ENCODE measurements around the gene RD3L.
"Not testable (repeated sequence)": the region's sequence is repeated elsewhere in the genome, so short reads cannot be mapped to it uniquely, and the experiment has no call there.

The RD3L gene
- total RNA-seq, result 0 reads per million in 9 experiments

- H3K4me1 Mint-ChIP-seq (ENCODE audit: low read depth in 2 of 2), result no peaks in the 10 kb centered on the region
- H3K27ac Mint-ChIP-seq, result no peak within 1 kb of the TSS
- ATAC-seq (replicated peaks) (no peak), DNase-seq (no peak)
- no peaks in the 10 kb centered on the region for H3K9me3 Mint-ChIP-seq
- no peaks in the 10 kb centered on the region for H3K36me3 Mint-ChIP-seq (ENCODE audit: insufficient read depth)
- peaks cover 63 to 77% of the 10 kb centered on the region in 2 donors for H3K27me3 Mint-ChIP-seq
- no peak within 1 kb of the TSS for H3K4me3 Mint-ChIP-seq
These were observed at the start of gene RD3L for GRCh38 chr14:103941973-103942736. TSS of gene RD3L (minus strand) at chr14:103942529. CDS start at chr14:103941695, 834 bp downstream.

- no peaks in the 10 kb centered on the region for H3K4me1 Mint-ChIP-seq (ENCODE audit: low read depth in 2 of 2)
- ATAC-seq (replicated peaks), result no peak
- H3K4me3 Mint-ChIP-seq, result no peak overlapping the region
- H3K9me3 Mint-ChIP-seq, result peaks cover 3 to 7% of the 10 kb centered on the region in 2 donors
- H3K36me3 Mint-ChIP-seq (ENCODE audit: insufficient read depth), result no peaks in the 10 kb centered on the region
- H3K27ac Mint-ChIP-seq, result no peak overlapping the region
- no peak for DNase-seq
- peaks cover 50 to 56% of the 10 kb centered on the region in 2 donors for H3K27me3 Mint-ChIP-seq
These were observed 47.6 kb upstream of the RD3L start for GRCh38 chr14:103989964-103990363.

GRCh38 chr14:103989034-103989433 lies 46.7 kb upstream of the RD3L start:
- Mint-ChIP-seq H3K27ac (no peak overlapping the region), H3K4me1 (ENCODE audit: low read depth in 2 of 2) (no peaks in the 10 kb centered on the region), H3K4me3 (no peak overlapping the region), H3K9me3 (peaks cover 3 to 7% of the 10 kb centered on the region in 2 donors), H3K36me3 (ENCODE audit: insufficient read depth) (no peaks in the 10 kb centered on the region), H3K27me3 (peaks cover 51 to 59% of the 10 kb centered on the region in 2 donors)
- DNase-seq (no peak), ATAC-seq (replicated peaks) (no peak)

- H3K9me3 Mint-ChIP-seq, result peaks cover 0 to 3% of the 10 kb centered on the region in 2 donors
- peaks cover 29 to 49% of the 10 kb centered on the region in 2 donors for H3K27me3 Mint-ChIP-seq
- H3K4me1 Mint-ChIP-seq (ENCODE audit: low read depth in 2 of 2), result no peaks in the 10 kb centered on the region
- H3K27ac Mint-ChIP-seq, result no peak overlapping the region
- no peak overlapping the region for H3K4me3 Mint-ChIP-seq
- peaks cover 3% of the 10 kb centered on the region for H3K36me3 Mint-ChIP-seq (ENCODE audit: insufficient read depth)
- ATAC-seq (replicated peaks), result no peak
- DNase-seq, result no peak
These were observed 41.9 kb upstream of the RD3L start for GRCh38 chr14:103984196-103984595.

GRCh38 chr14:103980623-103981238 lies 38.4 kb upstream of the RD3L start:
- DNase-seq, result not testable (repeated sequence)

GRCh38 chr14:103974575-103974974 lies 32.2 kb upstream of the RD3L start:
- no peak overlapping the region for H3K4me3 Mint-ChIP-seq
- no peaks in the 10 kb centered on the region for H3K4me1 Mint-ChIP-seq (ENCODE audit: low read depth in 2 of 2)
- no peak overlapping the region for H3K27ac Mint-ChIP-seq
- DNase-seq (no peak), ATAC-seq (replicated peaks) (no peak)
- peaks cover 3% of the 10 kb centered on the region for H3K36me3 Mint-ChIP-seq (ENCODE audit: insufficient read depth)
- no peaks in the 10 kb centered on the region for H3K9me3 Mint-ChIP-seq
- H3K27me3 Mint-ChIP-seq, result peaks cover 12 to 37% of the 10 kb centered on the region in 2 donors

More at GRCh38 chr14:103980623-103981238, 38.4 kb upstream of the RD3L start:
- H3K27me3 Mint-ChIP-seq, result peaks cover 16 to 40% of the 10 kb centered on the region in 2 donors
- H3K9me3 Mint-ChIP-seq; H3K36me3 Mint-ChIP-seq (ENCODE audit: insufficient read depth); H3K4me3 Mint-ChIP-seq; ATAC-seq (replicated peaks); H3K4me1 Mint-ChIP-seq (ENCODE audit: low read depth in 2 of 2); H3K27ac Mint-ChIP-seq: not testable (repeated sequence)

GRCh38 chr14:103973354-103973753 lies 31.0 kb upstream of the RD3L start:
- ATAC-seq (replicated peaks), result no peak
- Mint-ChIP-seq H3K27me3 (peaks cover 12 to 34% of the 10 kb centered on the region in 2 donors), H3K9me3 (no peaks in the 10 kb centered on the region), H3K4me3 (no peak overlapping the region), H3K27ac (no peak overlapping the region), H3K36me3 (ENCODE audit: insufficient read depth) (peaks cover 3% of the 10 kb centered on the region), H3K4me1 (ENCODE audit: low read depth in 2 of 2) (no peaks in the 10 kb centered on the region)
- no peak for DNase-seq

GRCh38 chr14:103969961-103970360 lies 27.6 kb upstream of the RD3L start:
- H3K36me3 Mint-ChIP-seq (ENCODE audit: insufficient read depth), result no peaks in the 10 kb centered on the region
- DNase-seq (no peak), ATAC-seq (replicated peaks) (no peak)
- no peaks in the 10 kb centered on the region for H3K4me1 Mint-ChIP-seq (ENCODE audit: low read depth in 2 of 2)
- H3K27me3 Mint-ChIP-seq, result peaks cover 15 to 44% of the 10 kb centered on the region in 2 donors
- no peak overlapping the region for H3K27ac Mint-ChIP-seq
- H3K4me3 Mint-ChIP-seq, result no peak overlapping the region
- no peaks in the 10 kb centered on the region for H3K9me3 Mint-ChIP-seq

GRCh38 chr14:103966631-103967030 lies 24.3 kb upstream of the RD3L start:
- no peak for DNase-seq
- H3K9me3 Mint-ChIP-seq, result no peaks in the 10 kb centered on the region
- H3K4me1 Mint-ChIP-seq (ENCODE audit: low read depth in 2 of 2), result no peaks in the 10 kb centered on the region
- ATAC-seq (replicated peaks), result no peak
- no peak overlapping the region for H3K4me3 Mint-ChIP-seq
- no peaks in the 10 kb centered on the region for H3K36me3 Mint-ChIP-seq (ENCODE audit: insufficient read depth)
- H3K27ac Mint-ChIP-seq, result no peak overlapping the region
- H3K27me3 Mint-ChIP-seq, result peaks cover 27 to 40% of the 10 kb centered on the region in 2 donors

- DNase-seq (no peak), ATAC-seq (replicated peaks) (no peak)
- no peaks in the 10 kb centered on the region for H3K9me3 Mint-ChIP-seq
- H3K4me3 Mint-ChIP-seq, result no peak overlapping the region
- H3K36me3 Mint-ChIP-seq (ENCODE audit: insufficient read depth), result no peaks in the 10 kb centered on the region
- peaks cover 16 to 22% of the 10 kb centered on the region in 2 donors for H3K27me3 Mint-ChIP-seq
- no peak overlapping the region for H3K27ac Mint-ChIP-seq
- H3K4me1 Mint-ChIP-seq (ENCODE audit: low read depth in 2 of 2), result no peaks in the 10 kb centered on the region
These were observed 19.7 kb upstream of the RD3L start for GRCh38 chr14:103961928-103962578.

- DNase-seq, result no peak
- H3K4me1 Mint-ChIP-seq (ENCODE audit: low read depth in 2 of 2), result no peaks in the 10 kb centered on the region
- H3K36me3 Mint-ChIP-seq (ENCODE audit: insufficient read depth), result no peaks in the 10 kb centered on the region
- H3K9me3 Mint-ChIP-seq, result no peaks in the 10 kb centered on the region
- no peak overlapping the region for H3K4me3 Mint-ChIP-seq
- peaks cover 8 to 15% of the 10 kb centered on the region in 2 donors for H3K27me3 Mint-ChIP-seq
- no peak overlapping the region for H3K27ac Mint-ChIP-seq
- no peak for ATAC-seq (replicated peaks)
These were observed 18.2 kb upstream of the RD3L start for GRCh38 chr14:103960457-103961055.

- Mint-ChIP-seq H3K9me3 (no peaks in the 10 kb centered on the region), H3K36me3 (ENCODE audit: insufficient read depth) (no peaks in the 10 kb centered on the region), H3K27me3 (peaks cover 60 to 61% of the 10 kb centered on the region in 2 donors), H3K4me1 (ENCODE audit: low read depth in 2 of 2) (no peaks in the 10 kb centered on the region), H3K27ac (no peak overlapping the region), H3K4me3 (no peak overlapping the region)
- ATAC-seq (replicated peaks), result no peak
- no peak for DNase-seq
These were observed 6.9 kb upstream of the RD3L start for GRCh38 chr14:103949131-103949790.

- no peak overlapping the region for H3K4me3 Mint-ChIP-seq
- H3K9me3 Mint-ChIP-seq, result no peaks in the 10 kb centered on the region
- peaks cover 60 to 61% of the 10 kb centered on the region in 2 donors for H3K27me3 Mint-ChIP-seq
- DNase-seq (no peak), ATAC-seq (replicated peaks) (no peak)
- no peaks in the 10 kb centered on the region for H3K36me3 Mint-ChIP-seq (ENCODE audit: insufficient read depth)
- H3K27ac Mint-ChIP-seq, result no peak overlapping the region
- no peaks in the 10 kb centered on the region for H3K4me1 Mint-ChIP-seq (ENCODE audit: low read depth in 2 of 2)
These were observed 6.1 kb upstream of the RD3L start for GRCh38 chr14:103948442-103948841.
